Activated CD8-positive, alpha-beta T cell treated with anti-CD3 and anti-CD28 coated beads, Interleukin-2, amount 10 ng/mL, durations not matched to agents 7 days and 5 days (primary cell): Measurements from ENCODE around the gene FBXO38. TPM values are rescaled to one million over a fixed set of nuclear protein-coding genes. Genes with fewer than 3 reads are reported as not detected.

Experiments
- ATAC-seq: fragments of 150-1000 bp; cut with Tn5 transposase; one replicate; pipeline ENCODE4 v1.10.0; 2021; ENCODE audit warnings: moderate library complexity
- CTCF ChIA-PET: fragments of 350-600 bp; sonication (Branson Sonifier 250); formaldehyde crosslinking; loops from one replicate; lab custom pipeline; 2021; ENCODE audit warnings: antibody characterized with exemption; lab: Charles Lee
- POLR2A ChIA-PET: fragments of 350-600 bp; sonication (Branson Sonifier 250); formaldehyde crosslinking; loops from one replicate; lab custom pipeline; 2021; ENCODE audit warnings: antibody characterized with exemption; lab: Charles Lee
- DNase-seq: peaks from one replicate; pipeline ENCODE4 v3.0.0-alpha.2; 2020
- H3K27ac Mint-ChIP-seq: one replicate; pipeline ENCODE4 v1.8.0; 2021; ENCODE audit warnings: mild to moderate bottlenecking, mixed read lengths
- H3K27me3 Mint-ChIP-seq: one replicate; pipeline ENCODE4 v1.8.0; 2021; ENCODE audit warnings: low read depth, mixed read lengths
- H3K36me3 Mint-ChIP-seq: one replicate; pipeline ENCODE4 v1.8.0; 2021; ENCODE audit warnings: low read depth, mixed read lengths
- H3K4me1 Mint-ChIP-seq: one replicate; pipeline ENCODE4 v1.8.0; 2021; ENCODE audit warnings: low read depth, mixed read lengths
- H3K4me3 Mint-ChIP-seq: one replicate; pipeline ENCODE4 v1.8.0; 2021; ENCODE audit warnings: mild to moderate bottlenecking, mixed read lengths
- H3K9me3 Mint-ChIP-seq: one replicate; pipeline ENCODE4 v1.8.0; 2022; ENCODE audit warnings: mixed read lengths; ENCODE audit not compliant: insufficient read depth
- total RNA-seq, 2 experiments: library from RNA; stranded (reverse); gene quantifications; one replicate each; pipeline ENCODE4 v1.2.3, GENCODE V29; 2021

FBXO38 gene
- total RNA-seq, 2 experiments from 2014 or later: 37.4 to 47.6 TPM

GRCh38 chr5:148386041-148386440, 2.3 kb downstream of the FBXO38 start:
- no peaks in the 10 kb centered on the region for H3K27me3 Mint-ChIP-seq
- ATAC-seq (no peak), DNase-seq (no peak)
- peaks cover 52% of the 10 kb centered on the region for H3K4me1 Mint-ChIP-seq
- peaks cover 30% of the 10 kb centered on the region for H3K36me3 Mint-ChIP-seq
- POLR2A ChIA-PET: interaction anchor here (0.8 kb wide), 1 partner anchor 11 kb away, joined by 4 read pairs; no protein-coding TSS in a partner anchor
- peak overlapping the region; percentile 62 for H3K27ac Mint-ChIP-seq
- CTCF ChIA-PET: interaction anchor here (0.6 kb wide), 1 partner anchor 11 kb away, joined by 5 read pairs; no protein-coding TSS in a partner anchor
- no peaks in the 10 kb centered on the region for H3K9me3 Mint-ChIP-seq
- H3K4me3 Mint-ChIP-seq: no peak overlapping the region

- Mint-ChIP-seq H3K27me3 (no peaks in the 10 kb centered on the region), H3K36me3 (peaks cover 30% of the 10 kb centered on the region), H3K27ac (no peak overlapping the region), H3K4me3 (no peak overlapping the region), H3K4me1 (peaks cover 56% of the 10 kb centered on the region), H3K9me3 (no peaks in the 10 kb centered on the region)
- POLR2A ChIA-PET: no interaction called here
- CTCF ChIA-PET: interaction anchor here (2.0 kb wide), 1 partner anchor 344 kb away, joined by 8 read pairs; no protein-coding TSS in a partner anchor
- DNase-seq: no peak
- ATAC-seq: no peak
These were observed 3.6 kb downstream of the FBXO38 start for GRCh38 chr5:148387325-148387724.

DNA sequence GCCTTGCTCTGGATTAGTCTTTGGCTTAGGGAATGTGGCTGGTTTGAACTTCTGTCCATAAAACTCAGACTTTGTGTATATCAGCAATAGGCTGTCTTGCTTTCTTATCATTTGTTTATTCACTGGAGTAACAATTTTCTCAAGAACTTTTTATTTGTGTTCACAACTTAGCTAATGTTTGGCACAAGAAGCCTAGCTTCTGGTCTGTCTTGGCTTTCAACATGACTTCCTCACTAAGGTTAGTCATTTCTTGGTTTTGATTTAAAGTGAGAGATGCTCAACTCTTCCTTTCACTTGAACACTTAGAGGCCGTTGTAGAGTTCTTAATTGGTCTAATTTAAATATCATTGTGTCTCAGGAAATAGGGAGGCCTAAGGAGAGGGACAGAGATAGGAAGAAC, 4.9 kb downstream of the FBXO38 start:
- no peaks in the 10 kb centered on the region for H3K9me3 Mint-ChIP-seq
- ChIA-PET CTCF (interaction anchor here (2.0 kb wide), 1 partner anchor 342 kb away, joined by 8 read pairs; no protein-coding TSS in a partner anchor), POLR2A (no interaction called here)
- peak overlapping the region; percentile 8 for H3K27ac Mint-ChIP-seq
- no peak overlapping the region for H3K4me3 Mint-ChIP-seq
- no peaks in the 10 kb centered on the region for H3K27me3 Mint-ChIP-seq
- ATAC-seq (no peak), DNase-seq (no peak)
- peaks cover 44% of the 10 kb centered on the region for H3K4me1 Mint-ChIP-seq
- H3K36me3 Mint-ChIP-seq: peaks cover 29% of the 10 kb centered on the region

GRCh38 chr5:148390914-148391313, 7.2 kb downstream of the FBXO38 start:
- Mint-ChIP-seq H3K9me3 (no peaks in the 10 kb centered on the region), H3K27ac (no peak overlapping the region), H3K36me3 (peaks cover 27% of the 10 kb centered on the region), H3K4me1 (peaks cover 26% of the 10 kb centered on the region), H3K27me3 (no peaks in the 10 kb centered on the region), H3K4me3 (no peak overlapping the region)
- POLR2A ChIA-PET: no interaction called here
- DNase-seq (no peak), ATAC-seq (no peak)
- CTCF ChIA-PET: interaction anchor here (0.5 to 1.6 kb wide), 5 partner anchors 8 to 212 kb away, joined by 3 to 5 read pairs (median 4); no protein-coding TSS in a partner anchor

GRCh38 chr5:148391422-148391821, 7.7 kb downstream of the FBXO38 start:
- no peaks in the 10 kb centered on the region for H3K27me3 Mint-ChIP-seq
- H3K4me1 Mint-ChIP-seq: peaks cover 21% of the 10 kb centered on the region
- H3K27ac Mint-ChIP-seq: no peak overlapping the region
- no peak for ATAC-seq
- POLR2A ChIA-PET: no interaction called here
- DNase-seq: no peak
- no peaks in the 10 kb centered on the region for H3K9me3 Mint-ChIP-seq
- CTCF ChIA-PET: interaction anchor here (1.1 to 1.4 kb wide), 3 partner anchors 9 to 37 kb away, joined by 3 to 4 read pairs (median 3); no protein-coding TSS in a partner anchor
- H3K36me3 Mint-ChIP-seq: peaks cover 27% of the 10 kb centered on the region
- H3K4me3 Mint-ChIP-seq: no peak overlapping the region

DNA sequence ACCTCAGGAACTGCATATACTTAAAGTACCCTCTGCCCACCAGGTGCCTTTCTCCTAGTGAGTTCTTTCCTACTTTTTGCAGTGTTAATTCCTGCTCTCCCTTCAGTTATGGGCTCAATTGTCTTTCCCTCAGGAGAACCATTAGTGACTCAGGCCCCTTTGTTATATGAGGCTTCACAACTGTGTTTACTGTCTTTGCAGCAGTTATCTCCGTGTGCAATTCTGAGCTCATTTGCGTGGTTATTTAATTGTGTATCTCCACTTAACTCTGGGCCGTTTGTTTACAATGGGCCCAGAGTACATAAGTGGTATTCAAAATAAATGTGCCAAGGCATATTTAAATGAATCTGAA, 9.6 kb downstream of the FBXO38 start:
- no peak overlapping the region for H3K27ac Mint-ChIP-seq
- H3K36me3 Mint-ChIP-seq: peaks cover 29% of the 10 kb centered on the region
- ATAC-seq (no peak), DNase-seq (no peak)
- H3K4me3 Mint-ChIP-seq: no peak overlapping the region
- POLR2A ChIA-PET: interaction anchor here (0.9 kb wide), 1 partner anchor 9 kb away, joined by 3 read pairs; the partner anchor contains the start of gene FBXO38
- peaks cover 13% of the 10 kb centered on the region for H3K4me1 Mint-ChIP-seq
- H3K27me3 Mint-ChIP-seq: no peaks in the 10 kb centered on the region
- CTCF ChIA-PET: interaction anchor here (1.0 to 1.3 kb wide), 2 partner anchors 19 to 338 kb away, joined by 3 to 6 read pairs; no protein-coding TSS in a partner anchor
- H3K9me3 Mint-ChIP-seq: no peaks in the 10 kb centered on the region

DNA sequence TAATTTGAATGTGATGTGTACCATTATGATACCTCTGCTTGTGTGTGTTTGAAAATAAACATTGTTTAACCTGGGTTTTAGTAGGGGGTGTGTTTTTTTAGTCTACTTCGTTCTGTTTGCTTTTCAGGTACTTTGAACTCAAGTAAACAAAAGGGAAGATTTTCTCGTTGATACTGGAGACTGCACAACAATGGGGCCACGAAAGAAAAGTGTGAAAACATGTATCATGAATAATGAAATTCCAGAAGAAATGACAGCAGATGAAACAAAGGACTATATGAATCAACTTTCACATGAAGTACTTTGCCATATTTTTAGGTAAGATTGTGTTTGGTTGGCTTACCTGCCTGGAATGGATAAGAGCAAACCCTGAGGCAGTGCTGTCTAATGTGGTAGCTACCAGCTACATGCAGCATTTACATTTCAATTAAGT, 10.8 kb downstream of the FBXO38 start:
- H3K27ac Mint-ChIP-seq: no peak overlapping the region
- no peaks in the 10 kb centered on the region for H3K27me3 Mint-ChIP-seq
- ATAC-seq (no peak), DNase-seq (no peak)
- peaks cover 33% of the 10 kb centered on the region for H3K36me3 Mint-ChIP-seq
- H3K4me1 Mint-ChIP-seq: peaks cover 7% of the 10 kb centered on the region
- H3K4me3 Mint-ChIP-seq: no peak overlapping the region
- ChIA-PET POLR2A (no interaction called here), CTCF (no interaction called here)
- H3K9me3 Mint-ChIP-seq: no peaks in the 10 kb centered on the region

DNA sequence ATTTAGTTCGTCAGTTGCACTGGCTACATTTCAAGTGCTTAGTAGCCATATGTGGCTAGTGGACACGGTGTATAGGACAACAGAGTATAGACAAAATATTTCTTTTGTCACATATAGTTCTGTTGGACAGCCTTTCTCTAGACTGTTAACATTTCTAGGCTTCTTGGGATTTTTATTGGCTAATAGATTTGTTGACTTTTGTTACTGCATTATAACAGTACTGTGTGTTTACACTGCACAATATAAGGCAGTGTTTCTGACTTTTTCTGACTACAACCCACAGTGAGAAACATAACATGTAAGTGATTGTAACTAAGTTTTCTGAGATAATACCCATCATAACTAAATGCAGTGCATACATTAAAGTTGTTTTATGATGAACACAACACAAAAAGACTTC, 11.3 kb downstream of the FBXO38 start:
- peaks cover 7% of the 10 kb centered on the region for H3K4me1 Mint-ChIP-seq
- no peak for ATAC-seq
- no peaks in the 10 kb centered on the region for H3K9me3 Mint-ChIP-seq
- ChIA-PET POLR2A (no interaction called here), CTCF (no interaction called here)
- no peaks in the 10 kb centered on the region for H3K27me3 Mint-ChIP-seq
- H3K36me3 Mint-ChIP-seq: peaks cover 33% of the 10 kb centered on the region
- DNase-seq: no peak
- H3K27ac Mint-ChIP-seq: no peak overlapping the region
- no peak overlapping the region for H3K4me3 Mint-ChIP-seq

GRCh38 chr5:148397968-148398595, 14.3 kb downstream of the FBXO38 start:
- Mint-ChIP-seq H3K9me3 (no peaks in the 10 kb centered on the region), H3K27me3 (no peaks in the 10 kb centered on the region), H3K36me3 (peaks cover 50% of the 10 kb centered on the region), H3K27ac (no peak overlapping the region), H3K4me1 (peaks cover 5% of the 10 kb centered on the region), H3K4me3 (no peak overlapping the region)
- ChIA-PET CTCF (interaction anchor here (1.2 kb wide), 1 partner anchor 258 kb away, joined by 3 read pairs; no protein-coding TSS in a partner anchor), POLR2A (no interaction called here)
- ATAC-seq (no peak), DNase-seq (no peak)

DNA sequence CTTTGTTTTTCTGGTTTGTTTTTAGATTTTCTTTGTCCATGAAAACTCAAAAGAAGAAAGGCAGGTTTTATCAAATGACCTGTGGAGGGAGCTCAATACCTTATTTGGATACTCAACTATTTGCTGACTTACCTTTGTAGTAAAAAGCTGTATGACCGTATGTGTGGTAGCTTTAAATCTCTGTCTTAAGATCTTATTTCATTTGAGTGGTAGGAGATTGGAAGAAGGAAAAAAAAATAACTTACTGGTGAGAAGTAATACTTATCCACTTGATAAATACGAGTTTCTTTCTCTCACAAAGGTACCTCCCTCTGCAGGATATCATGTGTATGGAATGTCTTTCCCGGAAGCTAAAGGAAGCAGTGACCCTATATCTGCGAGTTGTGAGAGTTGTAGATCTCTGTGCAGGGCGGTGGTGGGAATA, 15.0 kb downstream of the FBXO38 start:
- CTCF ChIA-PET: interaction anchor here (0.7 to 1.2 kb wide), 3 partner anchors 10 to 257 kb away, joined by 3 read pairs; no protein-coding TSS in a partner anchor
- no peaks in the 10 kb centered on the region for H3K27me3 Mint-ChIP-seq
- ATAC-seq (no peak), DNase-seq (no peak)
- no peaks in the 10 kb centered on the region for H3K9me3 Mint-ChIP-seq
- peaks cover 55% of the 10 kb centered on the region for H3K36me3 Mint-ChIP-seq
- H3K4me3 Mint-ChIP-seq: no peak overlapping the region
- H3K4me1 Mint-ChIP-seq: peaks cover 5% of the 10 kb centered on the region
- H3K27ac Mint-ChIP-seq: no peak overlapping the region
- POLR2A ChIA-PET: no interaction called here

GRCh38 chr5:148401604-148402003, 17.8 kb downstream of the FBXO38 start:
- peaks cover 65% of the 10 kb centered on the region for H3K36me3 Mint-ChIP-seq
- POLR2A ChIA-PET: interaction anchor here (2.0 kb wide), 1 partner anchor 18 kb away, joined by 7 read pairs; the partner anchor contains the start of gene FBXO38
- no peak overlapping the region for H3K27ac Mint-ChIP-seq

GRCh38 chr5:148403344-148403743, 19.6 kb downstream of the FBXO38 start:
- peaks cover 5% of the 10 kb centered on the region for H3K4me1 Mint-ChIP-seq
- H3K4me3 Mint-ChIP-seq: no peak overlapping the region
- peaks cover 67% of the 10 kb centered on the region for H3K36me3 Mint-ChIP-seq
- no peaks in the 10 kb centered on the region for H3K27me3 Mint-ChIP-seq
- ChIA-PET POLR2A (no interaction called here), CTCF (no interaction called here)
- no peaks in the 10 kb centered on the region for H3K9me3 Mint-ChIP-seq
- H3K27ac Mint-ChIP-seq: no peak overlapping the region
- ATAC-seq (no peak), DNase-seq (no peak)

More at GRCh38 chr5:148401604-148402003, 17.8 kb downstream of the FBXO38 start:
- DNase-seq (no peak), ATAC-seq (no peak)
- Mint-ChIP-seq H3K4me3 (no peak overlapping the region), H3K27me3 (no peaks in the 10 kb centered on the region), H3K4me1 (peaks cover 5% of the 10 kb centered on the region), H3K9me3 (no peaks in the 10 kb centered on the region)
- CTCF ChIA-PET: interaction anchor here (1.9 kb wide), 1 partner anchor 329 kb away, joined by 9 read pairs; no protein-coding TSS in a partner anchor
